Fibroblast of skin of scalp (primary cell): Measurements from ENCODE around the gene CRABP2.

Experiments
- DNase-seq: peaks from one replicate; pipeline ENCODE4 v3.0.0-alpha.2; 2013

Gene CRABP2

DNA sequence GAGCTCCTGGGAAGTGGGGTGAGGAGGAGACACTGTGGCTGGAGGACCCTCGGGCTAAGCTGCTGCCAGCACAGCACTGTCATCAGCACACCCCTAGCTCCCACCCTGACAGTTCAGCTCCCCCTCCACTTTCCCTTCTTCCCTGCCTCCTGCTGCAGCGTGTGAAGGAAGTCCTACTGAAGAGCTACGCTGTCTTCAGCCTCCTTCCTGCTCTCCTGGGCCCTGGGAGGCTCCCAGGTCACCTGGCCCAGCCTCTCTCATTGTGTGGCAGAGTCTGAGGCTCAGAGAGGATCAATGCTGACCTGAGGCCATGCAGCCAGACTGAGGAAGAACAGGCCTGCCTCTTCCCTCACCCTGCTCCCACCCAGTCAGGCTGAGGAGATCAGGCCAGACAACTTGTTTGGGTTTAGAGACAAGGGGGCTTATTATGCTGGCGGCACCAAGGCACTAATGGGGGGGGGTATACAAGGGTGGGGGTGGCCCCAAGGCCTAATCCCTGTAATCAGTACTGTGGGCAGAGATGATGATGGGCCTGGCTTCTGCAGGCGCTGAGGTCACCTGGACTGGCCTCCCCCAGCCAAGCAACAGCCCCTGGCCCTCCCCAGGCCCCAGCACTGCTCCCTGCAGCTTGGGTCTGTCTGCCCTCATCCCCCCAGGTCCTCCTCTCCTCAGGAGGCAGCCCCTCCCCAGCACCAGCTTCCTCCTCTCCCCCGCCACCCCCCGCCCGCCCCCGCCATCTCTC, 37.2 kb downstream of the CRABP2 start:
- DNase-seq: no peak

DNA sequence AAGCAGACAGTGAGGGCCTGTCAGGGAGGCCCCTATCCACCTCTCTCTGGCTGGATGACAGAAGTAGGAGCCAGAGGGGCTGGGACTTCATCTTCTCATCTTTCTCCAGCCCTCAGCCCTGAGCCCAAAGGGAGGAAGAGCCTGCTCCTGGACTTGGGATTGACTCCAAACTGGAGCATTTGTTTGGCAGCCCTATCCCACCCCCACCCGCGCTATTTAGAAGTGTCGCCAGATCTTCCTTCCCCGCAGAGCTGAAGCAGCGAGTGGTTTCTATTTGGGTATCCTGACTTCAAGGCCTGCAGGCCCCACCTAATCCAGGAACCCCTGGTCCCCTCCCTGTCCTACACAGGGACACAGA, 37.8 kb downstream of the CRABP2 start:
- peak; percentile 58 for DNase-seq

DNA sequence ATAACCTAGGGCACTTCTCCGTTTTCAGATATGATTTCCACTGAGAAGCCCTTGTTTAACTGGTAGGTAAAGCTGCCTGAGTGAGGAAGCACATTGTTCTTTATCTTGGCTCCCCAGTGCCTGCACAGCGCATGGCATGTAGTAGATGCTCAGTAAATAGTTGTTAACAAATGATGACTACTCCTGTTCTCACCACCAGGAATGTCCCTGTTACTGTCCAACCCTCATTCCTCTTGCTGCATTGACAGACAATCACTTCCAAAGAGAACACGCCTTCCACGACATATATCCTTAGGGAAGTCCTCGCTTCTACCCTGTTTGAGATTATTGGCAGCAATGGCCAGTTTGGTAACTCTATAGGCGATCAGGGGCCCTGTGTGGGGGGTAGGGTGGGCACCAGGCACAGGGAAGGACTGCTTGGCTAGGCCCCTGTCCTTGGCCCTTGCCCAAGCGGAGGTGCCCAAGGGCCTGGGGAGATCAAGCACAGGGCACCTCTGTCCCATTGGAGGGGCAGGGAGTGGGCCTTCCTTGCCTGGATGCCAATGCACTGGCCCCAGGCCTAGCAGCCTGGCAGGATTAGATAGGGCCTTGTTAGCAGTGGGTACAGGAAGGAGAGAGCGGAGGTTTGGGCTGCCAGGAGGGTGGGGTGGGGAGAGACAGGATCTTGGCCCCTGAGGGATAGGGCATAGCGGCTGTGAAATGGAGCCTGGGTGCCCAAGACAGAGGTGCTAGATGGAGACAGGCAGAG, 38.3 kb downstream of the CRABP2 start:
- no peak for DNase-seq

DNA sequence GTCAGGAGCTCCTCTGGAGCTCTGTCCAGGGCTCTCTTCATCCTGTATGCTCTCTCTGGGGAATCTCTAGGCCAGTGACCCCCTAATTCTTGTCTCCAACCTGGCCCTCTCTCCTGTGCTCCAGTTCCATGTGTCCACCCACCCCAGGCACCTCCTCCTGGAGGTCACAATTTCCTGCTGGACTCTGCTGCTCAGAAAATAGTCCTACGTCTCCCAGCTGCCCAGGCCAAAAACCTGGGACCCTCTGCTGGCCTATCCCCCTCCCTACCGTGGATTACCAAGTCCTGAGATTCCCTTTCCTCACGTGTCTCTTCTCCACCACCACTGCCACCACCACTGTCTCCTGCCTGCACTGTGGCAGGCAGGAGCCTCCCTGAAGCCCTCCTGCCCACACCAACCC, 39.8 kb downstream of the CRABP2 start:
- DNase-seq: no peak

DNA sequence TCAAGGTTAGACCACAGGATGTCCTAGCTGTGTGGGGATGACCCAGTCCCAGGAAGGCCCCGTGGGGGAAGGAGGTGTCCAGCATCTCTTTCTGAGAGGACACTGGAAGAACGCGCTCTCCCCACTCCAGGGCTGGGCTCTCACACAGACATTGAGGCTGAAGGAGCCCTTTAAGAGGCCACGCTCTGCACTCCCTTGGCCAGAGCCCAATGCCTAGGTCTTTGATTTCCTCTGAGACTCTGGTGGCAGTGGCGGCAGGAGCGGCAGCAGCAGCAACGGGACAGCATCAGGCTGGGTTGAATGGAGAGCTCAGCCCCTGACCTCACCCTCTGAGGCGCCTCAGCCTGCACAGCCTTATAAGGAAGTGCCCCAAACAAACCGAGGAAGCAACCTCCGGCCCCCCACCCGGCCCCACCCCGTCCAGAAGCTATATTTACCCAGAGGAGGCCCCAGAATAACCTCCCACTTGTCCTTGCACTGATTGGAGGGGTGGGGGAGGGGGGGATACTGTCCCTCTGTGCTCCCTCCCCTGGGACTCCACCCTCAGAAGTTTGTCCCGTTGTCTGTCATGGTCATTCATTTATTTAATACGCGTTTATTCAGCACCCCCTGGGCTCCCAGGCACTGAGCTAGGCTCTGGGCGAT, 40.5 kb downstream of the CRABP2 start:
- DNase-seq: peak; percentile 66

DNA sequence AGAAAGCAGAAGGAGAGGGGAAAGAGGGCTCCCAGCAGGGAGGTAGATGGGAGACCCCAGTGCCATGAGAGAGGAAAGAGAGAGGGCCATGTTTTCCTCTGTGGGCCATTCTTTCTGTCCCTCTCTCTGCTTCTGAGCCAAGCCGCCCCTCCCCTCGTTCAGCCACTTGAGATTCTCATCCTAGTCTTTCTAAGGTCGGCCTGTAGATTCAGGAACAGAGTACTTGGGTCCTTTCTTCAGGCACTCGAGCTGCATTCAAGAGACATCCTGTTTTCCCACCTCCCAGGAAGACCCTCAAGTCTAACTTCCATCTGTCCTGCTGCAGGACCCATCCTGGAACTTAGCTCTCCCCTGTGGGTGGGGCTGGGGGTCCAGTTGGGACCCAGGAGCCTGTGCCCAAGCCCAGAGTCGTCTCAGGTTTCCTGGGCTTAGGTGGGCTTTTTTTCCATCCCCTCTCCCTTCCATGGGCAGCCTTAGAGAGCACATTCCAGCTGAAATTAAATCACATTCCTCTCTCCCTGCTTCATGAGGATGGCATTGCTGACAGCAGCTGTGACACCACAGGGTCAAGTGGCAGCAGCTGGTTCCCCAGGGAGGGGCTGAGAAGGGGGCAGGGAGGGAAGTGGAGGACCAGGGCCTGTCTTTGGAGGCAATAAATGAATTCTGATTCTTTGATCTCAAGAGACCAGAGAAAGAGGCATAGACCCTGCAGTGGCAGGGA, 41.2 kb downstream of the CRABP2 start:
- peak; percentile 76 for DNase-seq

DNA sequence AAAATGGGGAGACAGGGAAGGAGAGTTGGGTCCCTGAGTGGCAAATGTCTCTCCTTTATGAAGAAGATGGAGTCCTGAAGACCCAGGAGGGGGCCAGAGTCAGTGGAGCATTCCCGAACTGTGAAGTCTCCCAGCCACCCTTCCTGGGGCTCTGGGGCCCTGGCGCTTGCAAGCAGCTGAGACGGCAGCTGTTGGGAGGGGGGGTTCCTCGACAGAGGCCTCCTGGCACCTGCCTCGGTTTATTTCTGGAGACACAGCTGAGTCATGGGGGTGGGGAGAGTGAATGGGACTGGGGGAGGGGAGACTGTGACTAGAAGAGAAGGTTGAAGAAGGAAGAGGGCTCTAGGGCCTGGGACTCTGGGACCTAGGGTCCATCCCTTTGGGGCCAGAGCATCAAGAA, 42.2 kb downstream of the CRABP2 start:
- DNase-seq: no peak

DNA sequence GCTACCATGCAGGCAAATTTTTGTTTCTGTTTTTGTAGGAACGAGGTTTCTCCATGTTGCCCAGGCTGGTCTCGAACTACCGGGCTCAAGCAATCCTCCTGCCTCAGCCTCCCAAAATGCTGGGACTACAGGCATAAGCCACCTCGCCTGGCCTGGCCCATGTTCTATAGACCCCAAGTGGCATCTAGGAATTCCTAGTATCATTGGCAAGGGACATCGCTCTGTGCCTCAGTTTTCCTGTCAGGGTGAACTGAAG, 42.7 kb downstream of the CRABP2 start:
- no peak for DNase-seq

DNA sequence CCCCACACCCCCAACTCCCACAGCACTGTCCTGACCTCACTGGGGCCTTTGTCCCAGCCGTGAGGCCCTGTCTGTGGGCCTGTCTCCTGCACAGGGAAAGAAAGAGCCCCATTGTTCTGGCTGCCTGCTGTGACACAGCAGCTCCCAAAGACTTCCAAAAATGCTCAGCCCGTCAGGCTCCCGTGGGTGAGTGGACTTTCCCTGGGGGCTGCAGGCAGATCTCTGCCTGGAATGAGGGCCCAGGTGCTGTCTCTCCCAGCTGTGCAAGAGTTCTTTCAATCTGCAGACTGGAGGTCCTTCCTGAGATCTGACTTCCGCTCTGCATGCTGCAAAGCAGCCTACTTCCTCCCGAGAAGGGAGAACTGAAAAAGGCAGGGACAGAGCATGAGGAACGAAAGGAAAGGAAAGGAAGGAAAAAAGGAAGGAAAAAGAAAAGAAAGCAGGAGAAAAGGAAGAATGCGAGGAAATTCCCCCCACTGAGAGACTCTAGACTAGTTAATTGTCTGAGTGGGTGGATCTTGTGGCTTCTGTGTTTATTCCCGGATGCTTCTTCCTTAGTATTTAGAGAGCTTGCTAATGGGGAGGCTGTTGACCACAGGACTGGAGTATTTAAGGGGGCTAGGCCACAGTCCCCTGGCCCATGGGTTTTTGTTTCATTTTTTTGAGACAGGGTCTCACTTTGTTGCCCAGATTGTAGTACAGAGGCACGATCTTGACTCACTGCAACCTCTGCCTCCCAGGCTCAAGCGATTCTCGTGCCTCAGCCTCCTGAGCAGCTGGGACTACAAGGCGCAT, 43.2 kb downstream of the CRABP2 start:
- no peak for DNase-seq

DNA sequence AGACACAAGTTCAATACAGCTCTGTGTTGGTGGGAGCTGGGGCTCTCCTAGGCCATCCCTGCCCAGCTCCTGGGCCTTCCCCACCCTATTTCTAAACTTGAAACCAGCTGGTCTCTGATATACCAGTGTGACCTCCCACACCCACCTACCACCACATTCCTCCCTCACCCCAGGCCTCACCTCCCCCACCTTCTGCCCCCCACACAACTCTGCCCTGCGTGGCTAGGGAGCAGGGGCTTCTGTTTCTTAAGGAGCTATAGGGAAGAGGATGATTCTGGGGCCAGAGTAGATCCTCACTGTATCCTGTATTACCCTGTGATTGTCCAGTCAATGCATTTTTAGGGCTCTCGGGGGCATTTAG, 44.7 kb downstream of the CRABP2 start:
- no peak for DNase-seq

DNA sequence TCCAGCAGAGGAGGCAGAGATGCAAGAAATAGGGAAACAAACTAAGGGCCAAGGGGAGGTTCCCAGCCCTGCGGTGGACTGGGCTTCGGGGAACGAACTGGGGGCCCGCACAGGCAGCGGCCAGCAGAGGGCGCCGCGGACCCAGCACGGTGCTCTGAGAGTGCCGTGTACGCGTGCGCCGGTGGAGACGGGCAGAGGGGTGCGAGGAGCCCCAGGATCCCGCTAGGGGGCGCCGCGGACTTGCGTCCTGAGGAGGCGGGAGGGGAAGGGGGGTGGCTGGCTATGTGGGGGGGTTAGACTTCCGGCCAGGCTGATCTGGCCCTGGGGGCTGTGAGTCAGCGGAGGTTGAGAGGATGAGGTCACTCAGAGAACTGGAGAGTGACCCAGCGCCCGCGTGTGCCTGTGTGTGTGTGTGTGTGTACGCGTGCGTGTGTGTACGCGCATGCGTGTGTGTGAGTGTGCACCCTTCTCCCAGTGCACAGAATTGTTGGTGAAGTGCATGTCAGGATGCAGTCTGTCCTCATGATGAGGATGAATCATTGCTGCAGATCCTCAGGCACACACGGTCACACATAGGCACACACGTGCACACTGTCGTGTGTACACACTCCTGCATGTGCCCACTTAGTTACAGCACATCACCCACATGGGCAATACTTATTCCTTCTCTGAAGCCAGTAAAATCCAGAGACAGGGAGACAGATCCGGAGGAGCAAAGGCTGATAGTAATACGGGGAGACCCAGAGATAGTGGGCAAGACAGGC, 45.2 kb downstream of the CRABP2 start:
- DNase-seq: peak; percentile 97

DNA sequence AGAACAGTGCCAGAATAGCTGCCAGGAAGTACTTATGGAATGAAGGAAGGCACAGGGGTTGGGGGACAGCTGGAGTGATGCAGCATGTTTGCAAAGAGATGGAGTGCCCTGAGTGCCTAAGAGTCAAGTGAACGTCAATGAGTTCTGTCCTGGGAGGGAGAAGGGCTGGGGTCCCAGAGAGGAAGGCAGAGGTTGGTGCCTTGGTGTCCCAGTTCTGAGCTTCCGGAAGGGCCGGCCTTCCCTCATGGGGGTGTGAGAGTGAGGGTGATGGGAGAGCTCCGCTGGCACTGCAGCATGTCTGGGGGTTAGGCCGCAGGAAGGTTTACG, 45.8 kb downstream of the CRABP2 start:
- DNase-seq: no peak

DNA sequence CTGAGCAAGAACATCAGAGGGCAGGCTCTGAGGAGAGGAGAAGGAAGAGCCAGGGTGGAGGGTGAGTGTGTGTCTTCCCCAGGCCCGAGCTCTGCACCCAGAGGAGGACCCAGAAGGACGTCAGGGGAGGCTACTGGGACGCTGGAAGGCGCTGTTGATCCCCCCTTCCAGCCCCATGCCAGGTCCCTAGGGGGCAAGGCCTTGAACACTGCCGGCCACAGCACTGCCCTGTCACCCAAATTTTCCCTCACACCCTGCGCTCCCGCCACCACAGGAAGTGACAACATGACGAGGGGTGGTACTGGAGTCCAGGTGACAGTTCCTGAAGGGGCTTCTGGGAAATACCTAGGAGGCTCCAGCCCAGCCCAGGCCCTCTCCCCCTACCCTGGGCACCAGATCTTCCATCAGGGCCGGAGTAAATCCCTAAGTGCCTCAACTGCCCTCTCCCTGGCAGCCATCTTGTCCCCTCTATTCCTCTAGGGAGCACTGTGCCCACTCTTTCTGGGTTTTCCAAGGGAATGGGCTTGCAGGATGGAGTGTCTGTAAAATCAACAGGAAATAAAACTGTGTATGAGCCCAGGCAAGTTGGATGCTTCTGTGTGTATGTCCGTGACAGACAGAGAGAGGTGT, 46.3 kb downstream of the CRABP2 start:
- no peak for DNase-seq

DNA sequence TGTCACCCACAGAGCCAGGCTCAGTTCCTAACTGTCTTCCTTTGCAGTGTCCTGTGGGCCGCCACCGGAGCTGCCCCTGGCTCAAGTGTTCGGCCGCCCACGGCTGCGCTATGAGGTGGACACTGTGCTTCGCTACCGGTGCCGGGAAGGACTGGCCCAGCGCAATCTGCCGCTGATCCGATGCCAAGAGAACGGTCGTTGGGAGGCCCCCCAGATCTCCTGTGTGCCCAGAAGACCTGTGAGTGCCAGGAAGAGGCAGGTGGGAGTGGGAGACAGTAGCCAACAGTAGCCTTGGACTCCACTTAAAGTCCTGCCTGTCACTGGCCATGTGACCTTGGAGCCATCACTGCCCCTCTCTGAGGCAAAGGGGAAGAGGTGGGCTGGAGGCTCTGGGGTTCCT, 46.9 kb downstream of the CRABP2 start:
- no peak for DNase-seq

DNA sequence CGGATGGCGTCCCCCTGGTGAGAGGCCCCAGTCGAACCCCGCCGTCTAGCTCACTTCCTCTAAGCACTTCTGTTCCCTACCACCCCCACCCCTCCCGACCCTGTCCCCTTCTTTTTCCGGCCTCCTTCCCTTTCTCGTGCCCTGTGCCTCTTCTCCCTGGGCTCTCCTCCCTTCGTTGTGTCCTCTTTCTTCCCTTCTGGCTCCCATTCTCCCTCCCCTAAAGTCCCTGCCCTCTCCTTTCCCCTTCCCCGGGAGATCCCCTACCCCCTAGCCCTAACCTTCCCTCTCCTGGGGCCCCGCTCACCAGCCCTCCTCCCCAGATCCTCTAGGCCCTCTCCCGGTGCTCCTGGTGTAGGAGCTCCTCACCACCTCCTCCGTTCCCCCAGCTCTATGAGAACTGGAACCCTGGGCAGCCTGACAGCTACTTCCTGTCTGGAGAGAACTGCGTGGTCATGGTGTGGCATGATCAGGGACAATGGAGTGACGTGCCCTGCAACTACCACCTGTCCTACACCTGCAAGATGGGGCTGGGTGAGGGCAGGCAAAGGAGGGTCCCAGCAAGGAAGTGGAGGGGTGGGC, 47.6 kb downstream of the CRABP2 start:
- no peak for DNase-seq

DNA sequence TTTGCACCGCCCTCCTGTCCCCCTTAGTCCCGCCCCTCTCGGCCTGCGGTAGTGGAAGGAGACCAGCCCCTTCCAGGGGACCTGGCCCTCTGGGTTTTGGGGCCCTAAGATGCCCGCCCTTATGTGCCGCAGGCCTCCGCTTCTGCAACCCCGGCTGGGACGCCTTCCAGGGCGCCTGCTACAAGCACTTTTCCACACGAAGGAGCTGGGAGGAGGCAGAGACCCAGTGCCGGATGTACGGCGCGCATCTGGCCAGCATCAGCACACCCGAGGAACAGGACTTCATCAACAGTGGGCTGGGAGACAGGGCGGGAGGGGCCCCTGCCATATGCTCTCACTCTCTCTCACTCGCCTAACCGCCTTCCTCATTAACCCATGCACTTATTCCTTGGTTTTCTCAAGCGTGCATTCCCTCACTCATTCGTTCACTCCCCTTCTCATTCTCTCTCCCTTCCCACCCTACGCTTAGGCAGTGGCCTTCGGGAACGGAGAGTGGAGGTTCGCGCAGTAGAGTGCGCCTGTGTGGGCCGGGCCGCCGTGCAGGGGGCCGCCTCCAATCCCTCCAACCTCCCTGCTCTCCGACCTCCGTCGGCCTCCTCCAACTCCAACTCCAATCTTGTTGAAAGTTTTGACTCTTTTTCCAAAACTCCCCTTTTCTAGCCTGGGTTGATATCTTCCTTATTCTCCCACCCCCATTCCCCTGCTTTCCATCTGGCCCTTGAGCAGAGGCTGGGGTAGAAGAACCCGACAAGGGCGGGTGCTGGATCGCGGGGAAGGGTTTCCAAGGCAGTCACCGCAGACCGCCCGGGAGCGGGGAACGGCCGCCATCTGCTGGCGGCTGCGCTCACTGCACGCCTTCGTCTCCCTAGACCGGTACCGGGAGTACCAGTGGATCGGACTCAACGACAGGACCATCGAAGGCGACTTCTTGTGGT, 48.3 kb downstream of the CRABP2 start:
- DNase-seq: peak; percentile 58

DNA sequence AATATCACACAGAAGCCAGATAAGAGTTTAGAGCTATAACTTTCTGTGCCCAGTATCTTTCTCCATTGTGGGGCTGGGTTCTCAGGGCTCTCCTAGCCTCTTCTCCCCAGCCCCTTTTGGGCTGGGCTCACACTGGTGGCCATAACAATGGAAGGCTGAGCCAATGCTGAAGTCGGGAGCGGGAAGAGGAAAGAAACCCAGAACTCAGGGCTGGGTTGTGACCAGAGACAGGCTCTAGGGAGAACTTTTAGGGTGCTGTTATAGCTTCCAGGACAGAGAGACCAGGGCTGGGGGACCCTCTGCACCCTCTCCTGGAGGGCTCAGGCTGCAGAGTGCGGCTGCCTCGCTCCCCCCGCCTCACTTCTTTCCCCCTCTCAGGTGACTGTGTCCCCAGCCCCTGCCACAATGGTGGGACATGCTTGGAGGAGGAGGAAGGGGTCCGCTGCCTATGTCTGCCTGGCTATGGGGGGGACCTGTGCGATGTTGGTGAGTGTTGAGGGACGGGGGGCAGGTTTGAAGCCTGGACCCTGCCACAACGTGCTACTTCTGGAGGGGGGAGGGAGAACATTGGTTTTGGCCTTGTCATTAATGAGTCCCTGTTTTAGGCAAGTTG, 49.4 kb downstream of the CRABP2 start:
- no peak for DNase-seq

DNA sequence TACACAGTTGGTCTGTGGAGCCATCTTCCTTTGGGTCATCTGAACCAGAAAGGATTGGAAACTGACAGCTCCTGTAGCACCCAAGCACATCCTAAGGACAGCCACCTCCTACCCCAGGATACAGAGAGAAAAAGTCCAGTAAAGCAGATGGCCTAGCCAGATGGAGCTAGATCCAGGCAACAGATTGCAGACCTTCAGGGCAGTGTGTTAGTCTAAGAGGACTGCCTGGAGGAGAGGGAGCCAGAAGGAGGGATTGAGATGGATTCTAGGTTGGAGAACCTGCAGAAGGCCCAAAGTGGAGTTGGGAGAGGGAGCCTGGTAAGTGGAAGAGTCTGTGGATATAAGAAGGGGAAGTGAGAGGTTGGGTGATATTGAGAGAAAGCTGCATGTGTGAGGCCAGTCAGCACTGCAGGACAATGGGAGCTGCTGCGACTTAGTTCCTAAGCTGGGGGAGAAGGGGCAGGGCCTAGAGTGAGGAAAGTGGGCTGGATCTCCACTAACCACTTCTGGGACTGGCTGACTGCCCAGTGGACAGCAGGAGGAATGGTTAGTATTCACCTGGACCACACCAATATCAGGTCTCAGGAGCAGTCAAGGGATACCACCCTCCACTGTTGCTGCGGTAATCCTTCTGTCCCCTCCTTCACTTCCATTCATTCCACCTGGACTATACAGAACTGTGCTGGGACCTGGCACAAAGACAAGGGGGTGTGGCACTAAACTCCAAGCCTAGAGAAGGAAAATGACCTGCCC, 50.1 kb downstream of the CRABP2 start:
- no peak for DNase-seq

DNA sequence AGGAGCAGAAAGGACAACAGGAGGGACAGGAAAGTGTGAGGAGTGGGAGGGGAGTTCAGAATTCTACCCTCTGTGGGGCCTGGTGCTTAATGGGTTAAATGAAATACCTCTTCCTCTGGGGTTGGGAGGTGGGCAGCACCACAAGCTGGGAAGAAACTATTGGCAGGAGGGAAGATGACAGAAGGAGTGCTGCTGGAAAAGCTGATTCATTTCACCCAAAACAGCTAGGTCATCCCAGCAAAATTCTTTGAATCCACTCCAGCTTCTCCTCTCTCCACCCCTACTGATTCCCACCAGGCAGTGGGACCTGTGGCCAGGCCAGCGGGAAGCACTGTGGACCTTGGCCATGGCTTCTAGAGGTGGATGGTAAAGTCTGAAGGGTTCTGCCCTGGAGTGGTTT, 50.7 kb downstream of the CRABP2 start:
- no peak for DNase-seq
